ENCODE results near the gene METTL18. TPM values are rescaled to one million over a fixed set of nuclear protein-coding genes. Genes with fewer than 3 reads are reported as not detected.

Gene METTL18
- total and polyA plus RNA-seq, 12 donors = 2.2 to 6.6 (median 5.6) TPM

- intact Hi-C loops (cut with DNase I) = no loop called here
- Histone ChIP-seq H3K36me3 (no peaks in the 10 kb centered on the region), H3K9me3 (no peaks in the 10 kb centered on the region), H3K4me3 (no peak overlapping the region), H3K27me3 (peaks cover 0 to 20% (median 4%) of the 10 kb centered on the region in 7 donors), H3K4me1 (peaks cover 0 to 4% (median 0%) of the 10 kb centered on the region in 9 donors), H3K27ac (no peak overlapping the region)
- TF ChIP-seq CTCF (IDR thresholded peaks at IDR 0.05) = no peak
- ATAC-seq (no peak), DNase-seq (no peak)
- 51 to 54% methylated on average over 4 of the region's 4 CpGs for WGBS, 2 donors
Observed at GRCh38 chr1:169779970-169780369, 14.7 kb downstream of the METTL18 start.

GRCh38 chr1:169779150-169779549, 15.6 kb downstream of the METTL18 start:
- Histone ChIP-seq H3K27ac (no peak overlapping the region), H3K9me3 (no peaks in the 10 kb centered on the region), H3K4me1 (peaks cover 0 to 4% (median 0%) of the 10 kb centered on the region in 9 donors), H3K4me3 (no peak overlapping the region), H3K27me3 (peaks cover 0 to 13% (median 4%) of the 10 kb centered on the region in 7 donors), H3K36me3 (no peaks in the 10 kb centered on the region)
- intact Hi-C loops (cut with DNase I) = no loop called here
- no peak for ATAC-seq
- no peak for TF ChIP-seq CTCF (IDR thresholded peaks at IDR 0.05)
- no peak for DNase-seq

GRCh38 chr1:169776440-169776839, 18.3 kb downstream of the METTL18 start:
- H3K4me1 ChIP-seq = peaks cover 0 to 4% (median 0%) of the 10 kb centered on the region in 9 donors
- WGBS, 2 donors = 58 to 69% methylated on average over 3 of the region's 3 CpGs
- no peaks in the 10 kb centered on the region for H3K27me3 ChIP-seq
- H3K9me3 ChIP-seq = no peaks in the 10 kb centered on the region
- DNase-seq (no peak), ATAC-seq (no peak)
- H3K27ac ChIP-seq = no peak overlapping the region
- TF ChIP-seq CTCF (IDR thresholded peaks at IDR 0.05) = no peak
- H3K4me3 ChIP-seq = no peak overlapping the region
- intact Hi-C loops (cut with DNase I) = no loop called here
- no peaks in the 10 kb centered on the region for H3K36me3 ChIP-seq

GRCh38 chr1:169768161-169768560, 26.5 kb downstream of the METTL18 start:
- Histone ChIP-seq H3K9me3 (no peaks in the 10 kb centered on the region), H3K36me3 (no peaks in the 10 kb centered on the region), H3K27ac (no peak overlapping the region), H3K4me1 (peaks cover 0 to 3% (median 0%) of the 10 kb centered on the region in 9 donors), H3K27me3 (peaks cover 0 to 18% (median 3%) of the 10 kb centered on the region in 7 donors), H3K4me3 (no peak overlapping the region)
- ATAC-seq (no peak), DNase-seq (no peak)
- intact Hi-C loops (cut with DNase I) = no loop called here
- WGBS, 2 donors = 90 to 91% methylated on average over 2 of the region's 2 CpGs
- TF ChIP-seq CTCF (IDR thresholded peaks at IDR 0.05) = no peak
